SK-N-MC (cell line): ENCODE results near the gene TSC2.

ENCODE experiments used
- EZH2 ChIP-seq: fragments of 200-600 bp; sonication (generic); IDR thresholded peaks from one replicate; pipeline ENCODE4 v1.6.1; 2017; ENCODE audit warnings: antibody characterized with exemption
- FOXP2 ChIP-seq: optimal IDR thresholded peaks from 2 replicates; pipeline ENCODE3; 2011; ENCODE audit warnings: mild to moderate bottlenecking, moderate library complexity; ENCODE audit not compliant: insufficient read depth; ENCODE audit errors: extremely low read length, control extremely low read depth
- POLR2AphosphoS5 ChIP-seq: IDR thresholded peaks from 2 replicates; pipeline ENCODE4 v1.6.1; 2012; ENCODE audit warnings: mild to moderate bottlenecking, low read depth, low read length, borderline replicate concordance

GRCh38 chr16:2061526-2061925, 13.7 kb downstream of the TSC2 start:
- no peak for TF ChIP-seq POLR2AphosphoS5
- no peak for TF ChIP-seq EZH2
- TF ChIP-seq FOXP2: no peak
